ENCODE results near the gene LETM1.

DNA sequence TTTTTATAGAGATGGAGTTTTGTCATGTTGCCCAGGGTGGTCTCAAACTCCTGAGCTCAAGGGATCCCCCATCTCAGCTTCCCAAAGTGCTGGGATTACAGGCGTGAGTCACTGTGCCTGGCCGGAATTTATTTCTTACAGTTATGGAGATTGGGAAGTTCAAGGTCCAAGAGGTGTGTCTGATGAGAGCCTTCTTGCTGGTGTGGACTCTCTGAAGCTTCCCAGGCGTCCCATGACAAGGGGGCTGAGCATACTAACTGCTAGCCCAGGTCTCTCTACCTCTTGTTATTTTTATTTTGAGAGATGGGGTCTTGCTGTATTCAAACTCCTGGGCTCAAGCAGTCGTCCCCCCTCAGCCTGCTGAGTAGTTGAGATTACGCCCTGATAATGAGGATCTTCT is 12.3 kb upstream of the LETM1 start:
- TF ChIP-seq, protein P1, sequence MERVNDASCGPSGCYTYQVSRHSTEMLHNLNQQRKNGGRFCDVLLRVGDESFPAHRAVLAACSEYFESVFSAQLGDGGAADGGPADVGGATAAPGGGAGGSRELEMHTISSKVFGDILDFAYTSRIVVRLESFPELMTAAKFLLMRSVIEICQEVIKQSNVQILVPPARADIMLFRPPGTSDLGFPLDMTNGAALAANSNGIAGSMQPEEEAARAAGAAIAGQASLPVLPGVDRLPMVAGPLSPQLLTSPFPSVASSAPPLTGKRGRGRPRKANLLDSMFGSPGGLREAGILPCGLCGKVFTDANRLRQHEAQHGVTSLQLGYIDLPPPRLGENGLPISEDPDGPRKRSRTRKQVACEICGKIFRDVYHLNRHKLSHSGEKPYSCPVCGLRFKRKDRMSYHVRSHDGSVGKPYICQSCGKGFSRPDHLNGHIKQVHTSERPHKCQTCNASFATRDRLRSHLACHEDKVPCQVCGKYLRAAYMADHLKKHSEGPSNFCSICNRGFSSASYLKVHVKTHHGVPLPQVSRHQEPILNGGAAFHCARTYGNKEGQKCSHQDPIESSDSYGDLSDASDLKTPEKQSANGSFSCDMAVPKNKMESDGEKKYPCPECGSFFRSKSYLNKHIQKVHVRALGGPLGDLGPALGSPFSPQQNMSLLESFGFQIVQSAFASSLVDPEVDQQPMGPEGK (CRISPR knock-in tag; IDR thresholded peaks at IDR 0.05; ENCODE audit: borderline replicate concordance), result no peak
- no peak for TF ChIP-seq TCF4 (CRISPR knock-in tag; IDR thresholded peaks at IDR 0.05; ENCODE audit: borderline replicate concordance)
- no peak for TF ChIP-seq TOX (CRISPR knock-in tag; IDR thresholded peaks at IDR 0.05; ENCODE audit: borderline replicate concordance)

Measured in SK-N-SH treated with all-trans-retinoic acid at 6 μM for 48 hours (cell line).